ENCODE data around the gene HIGD1B.
A peak's percentile ranks its signal among the peaks of the same experiment; 100 is the strongest.

Gene HIGD1B

GRCh38 chr17:44840274-44840673, 7.4 kb upstream of the HIGD1B start:
- DNase-seq: no peak

- DNase-seq: no peak
Observed at GRCh38 chr17:44840936-44841335, 6.7 kb upstream of the HIGD1B start.

GRCh38 chr17:44842748-44843147, 4.9 kb upstream of the HIGD1B start:
- DNase-seq: no peak

GRCh38 chr17:44844390-44844830, 3.3 kb upstream of the HIGD1B start:
- no peak for DNase-seq

GRCh38 chr17:44846206-44846605, 1.5 kb upstream of the HIGD1B start:
- DNase-seq: no peak

- DNase-seq: no peak
Observed at GRCh38 chr17:44848257-44848795, 643 bp downstream of the HIGD1B start.

- DNase-seq: no peak
Observed at GRCh38 chr17:44848961-44849489, 1.3 kb downstream of the HIGD1B start.

GRCh38 chr17:44850025-44850424, 2.3 kb downstream of the HIGD1B start:
- DNase-seq: no peak

GRCh38 chr17:44850612-44851011, 2.9 kb downstream of the HIGD1B start:
- no peak for DNase-seq

GRCh38 chr17:44854192-44854591, 6.5 kb downstream of the HIGD1B start:
- DNase-seq: no peak

- DNase-seq: no peak
Observed at GRCh38 chr17:44859701-44860100, 12.0 kb downstream of the HIGD1B start.

GRCh38 chr17:44862278-44862914, 14.7 kb downstream of the HIGD1B start:
- DNase-seq: no peak

GRCh38 chr17:44863061-44863918, 15.6 kb downstream of the HIGD1B start:
- DNase-seq: no peak

GRCh38 chr17:44864831-44865230, 17.1 kb downstream of the HIGD1B start:
- DNase-seq: no peak

- peak; percentile 76 for DNase-seq
Observed at GRCh38 chr17:44865231-44865660, 17.6 kb downstream of the HIGD1B start.

- DNase-seq: no peak
Observed at GRCh38 chr17:44865931-44866330, 18.2 kb downstream of the HIGD1B start.

- DNase-seq: no peak
Observed at GRCh38 chr17:44867841-44868240, 20.2 kb downstream of the HIGD1B start.

GRCh38 chr17:44871556-44871955, 23.9 kb downstream of the HIGD1B start:
- no peak for DNase-seq

GRCh38 chr17:44872131-44872768, 24.6 kb downstream of the HIGD1B start:
- DNase-seq: no peak

- DNase-seq: no peak
Observed at GRCh38 chr17:44875761-44876160, 28.1 kb downstream of the HIGD1B start.

- DNase-seq: no peak
Observed at GRCh38 chr17:44877121-44877520, 29.4 kb downstream of the HIGD1B start.

GRCh38 chr17:44878627-44879221, 31.0 kb downstream of the HIGD1B start:
- DNase-seq: no peak

- DNase-seq: no peak
Observed at GRCh38 chr17:44879376-44879775, 31.7 kb downstream of the HIGD1B start.

Data from femur (tissue), 1 donor.